Neuron (in vitro differentiated cells): Measurements from ENCODE around the gene CALR.
"Not testable (repeated sequence)": the region's sequence is repeated elsewhere in the genome, so short reads cannot be mapped to it uniquely, and the experiment has no call there.

Source experiments
- H2AFZ ChIP-seq: one replicate; pipeline ENCODE4 v1.6.1; 2013; ENCODE audit warnings: low read depth, mild to moderate bottlenecking, inconsistent platforms, low read length, moderate library complexity
- H3K27me3 ChIP-seq: one replicate; pipeline ENCODE4 v1.6.1; 2013; ENCODE audit warnings: low read length; ENCODE audit not compliant: insufficient read depth
- H3K36me3 ChIP-seq: one replicate; pipeline ENCODE4 v1.6.1; 2013; ENCODE audit warnings: low read length; ENCODE audit not compliant: insufficient read depth
- H3K4me1 ChIP-seq: one replicate; pipeline ENCODE4 v1.6.1; 2013; ENCODE audit warnings: low read length; ENCODE audit not compliant: insufficient read depth
- H3K4me3 ChIP-seq: 2 replicates; pipeline ENCODE4 v1.5.1; 2013; ENCODE audit warnings: mild to moderate bottlenecking, low read length, moderate library complexity
- H3K9me3 ChIP-seq: one replicate; pipeline ENCODE4 v1.6.1; 2013; ENCODE audit warnings: low read length

The CALR gene

DNA sequence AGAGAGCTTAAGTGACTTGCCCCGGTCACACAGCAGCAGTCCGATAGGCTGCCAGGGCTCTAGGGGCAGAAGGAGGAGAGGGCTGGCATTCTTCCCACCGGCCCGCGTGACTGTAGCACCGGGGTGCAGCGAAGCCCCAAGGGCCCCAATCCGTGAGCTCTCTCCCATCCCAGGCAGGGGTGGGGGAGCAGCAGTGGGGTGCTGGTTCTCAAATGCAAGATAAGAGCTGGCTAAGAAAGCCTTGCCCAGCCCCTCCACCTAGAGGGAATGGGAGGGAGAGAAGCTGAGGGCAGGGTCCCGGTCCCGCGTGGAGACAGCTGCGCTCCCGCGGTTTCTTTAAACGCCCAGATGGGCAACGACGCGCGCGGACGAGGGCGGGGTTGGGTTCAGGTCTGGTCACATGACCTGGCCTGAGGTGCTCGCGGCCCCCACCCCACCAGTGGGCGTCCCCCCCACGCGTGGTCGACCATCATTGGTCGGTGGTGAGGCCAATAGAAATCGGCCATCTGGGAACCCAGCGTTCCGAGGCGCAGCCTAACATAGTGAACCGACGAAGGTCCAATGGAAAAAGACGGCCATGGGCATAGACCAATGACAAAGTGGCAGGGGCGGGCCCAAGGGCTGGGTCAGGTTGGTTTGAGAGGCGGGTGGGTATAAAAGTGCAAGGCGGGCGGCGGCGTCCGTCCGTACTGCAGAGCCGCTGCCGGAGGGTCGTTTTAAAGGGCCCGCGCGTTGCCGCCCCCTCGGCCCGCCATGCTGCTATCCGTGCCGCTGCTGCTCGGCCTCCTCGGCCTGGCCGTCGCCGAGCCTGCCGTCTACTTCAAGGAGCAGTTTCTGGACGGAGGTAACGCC, at the start of gene CALR:
CALR (plus strand) TSS at position 683 of the 852 bp plus-strand sequence; CDS start at position 754, 71 bp downstream.
- Histone ChIP-seq H3K4me3 (peak within 1 kb of the TSS; percentile 83), H3K27me3 (no peaks in the 10 kb centered on the region), H3K36me3 (peaks cover 28% of the 10 kb centered on the region), H3K4me1 (peaks cover 24% of the 10 kb centered on the region), H3K9me3 (no peaks in the 10 kb centered on the region), H2AFZ (peak within 1 kb of the TSS; percentile 50)

GRCh38 chr19:12890299-12890786, 48.1 kb upstream of the CALR start:
- Histone ChIP-seq H3K36me3 (peaks cover 14% of the 10 kb centered on the region), H3K27me3 (peaks cover 28% of the 10 kb centered on the region), H3K4me3 (peak overlapping the region; percentile 45), H2AFZ (peak overlapping the region; percentile 17)
- H3K9me3 ChIP-seq, H3K4me1 ChIP-seq: not testable (repeated sequence)

- H3K36me3 ChIP-seq: peaks cover 16% of the 10 kb centered on the region
- H3K9me3 ChIP-seq: no peaks in the 10 kb centered on the region
- H3K27me3 ChIP-seq: peaks cover 23% of the 10 kb centered on the region
- H2AFZ ChIP-seq: peak within 1 kb of the TSS; percentile 43
- H3K4me3 ChIP-seq: peak within 1 kb of the TSS; percentile 64
- H3K4me1 ChIP-seq: peaks cover 8% of the 10 kb centered on the region
Observed at GRCh38 chr19:12890787-12891552, 47.4 kb upstream of the CALR start, which contains the start of gene GCDH. Gene GCDH, plus strand, starts transcription at chr19:12891160. Its CDS starts 145 bp downstream, at chr19:12891305.

GRCh38 chr19:12891553-12892021, 46.8 kb upstream of the CALR start:
- peaks cover 17% of the 10 kb centered on the region for H3K27me3 ChIP-seq
- no peaks in the 10 kb centered on the region for H3K9me3 ChIP-seq
- peak overlapping the region; percentile 43 for H2AFZ ChIP-seq
- H3K36me3 ChIP-seq: peaks cover 22% of the 10 kb centered on the region
- peak overlapping the region; percentile 64 for H3K4me3 ChIP-seq
- peaks cover 8% of the 10 kb centered on the region for H3K4me1 ChIP-seq

- peaks cover 36% of the 10 kb centered on the region for H3K36me3 ChIP-seq
- no peaks in the 10 kb centered on the region for H3K9me3 ChIP-seq
- peaks cover 8% of the 10 kb centered on the region for H3K4me1 ChIP-seq
- no peak overlapping the region for H2AFZ ChIP-seq
- no peak overlapping the region for H3K4me3 ChIP-seq
- peaks cover 2% of the 10 kb centered on the region for H3K27me3 ChIP-seq
Observed at GRCh38 chr19:12893582-12893981, 44.8 kb upstream of the CALR start.

DNA sequence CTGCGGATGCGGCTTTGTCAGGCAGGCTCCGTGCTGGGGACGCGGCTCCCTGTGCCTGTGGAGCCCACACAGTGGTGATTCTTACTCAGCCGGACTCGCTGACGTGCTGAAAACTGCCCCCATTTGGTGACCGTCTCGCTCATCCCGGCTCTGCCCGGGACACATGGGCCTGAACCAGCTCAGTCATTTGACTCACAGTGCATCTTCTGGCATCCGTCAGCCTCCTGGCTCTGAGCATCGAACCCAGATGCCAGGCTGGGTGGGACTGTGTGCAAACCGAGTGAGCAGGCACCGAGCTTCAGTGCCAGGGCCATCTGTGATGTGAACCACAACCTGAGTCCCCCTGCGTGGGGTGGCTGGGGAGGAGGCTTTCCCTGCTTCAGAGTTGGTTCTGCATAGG, 41.9 kb upstream of the CALR start:
- H2AFZ ChIP-seq: no peak overlapping the region
- H3K4me1 ChIP-seq: peaks cover 6% of the 10 kb centered on the region
- no peak overlapping the region for H3K4me3 ChIP-seq
- H3K9me3 ChIP-seq: no peaks in the 10 kb centered on the region
- no peaks in the 10 kb centered on the region for H3K27me3 ChIP-seq
- peaks cover 42% of the 10 kb centered on the region for H3K36me3 ChIP-seq

DNA sequence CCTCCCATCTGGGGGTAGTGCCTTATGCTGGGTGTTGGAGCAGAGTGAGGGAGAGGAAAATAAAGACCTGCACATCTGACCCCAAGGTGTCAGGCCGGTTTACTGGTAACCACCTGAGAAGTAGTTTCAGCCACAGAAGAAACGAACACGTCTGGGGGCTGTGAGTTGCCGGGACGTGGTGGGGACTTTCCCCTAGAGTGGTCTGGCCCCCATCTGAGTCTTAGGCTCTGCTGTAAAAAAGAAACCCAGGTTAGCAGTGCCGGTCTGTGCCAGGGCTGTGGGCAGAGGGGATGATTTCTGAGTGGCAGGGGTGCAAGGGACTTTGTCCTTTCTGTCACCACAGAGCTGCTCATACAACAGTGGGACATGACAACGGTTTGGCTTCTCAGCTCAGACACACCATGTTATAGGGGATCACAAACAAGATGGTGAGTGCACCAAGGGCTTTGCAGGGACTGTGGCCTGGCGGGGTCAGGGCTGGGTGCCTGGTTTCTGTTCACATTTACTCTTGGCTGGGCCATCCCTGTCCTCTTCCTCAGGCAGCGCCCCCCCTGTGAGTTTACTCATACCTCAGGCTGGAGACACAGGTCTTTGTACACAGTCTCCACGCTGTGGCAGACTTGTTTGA, 38.4 kb upstream of the CALR start:
- no peaks in the 10 kb centered on the region for H3K27me3 ChIP-seq
- H3K4me3 ChIP-seq: no peak overlapping the region
- no peaks in the 10 kb centered on the region for H3K4me1 ChIP-seq
- no peaks in the 10 kb centered on the region for H3K9me3 ChIP-seq
- H2AFZ ChIP-seq: no peak overlapping the region
- H3K36me3 ChIP-seq: peaks cover 29% of the 10 kb centered on the region

GRCh38 chr19:12907166-12907565, 31.2 kb upstream of the CALR start:
- Histone ChIP-seq H3K4me3 (no peak overlapping the region), H3K27me3 (no peaks in the 10 kb centered on the region), H3K4me1 (peaks cover 9% of the 10 kb centered on the region), H3K9me3 (no peaks in the 10 kb centered on the region), H3K36me3 (no peaks in the 10 kb centered on the region), H2AFZ (no peak overlapping the region)

- Histone ChIP-seq H3K4me1 (peaks cover 26% of the 10 kb centered on the region), H3K4me3 (no peak overlapping the region), H3K36me3 (peaks cover 3% of the 10 kb centered on the region), H2AFZ (no peak overlapping the region), H3K27me3 (no peaks in the 10 kb centered on the region), H3K9me3 (no peaks in the 10 kb centered on the region)
Observed at GRCh38 chr19:12912571-12912970, 25.8 kb upstream of the CALR start.

- no peaks in the 10 kb centered on the region for H3K9me3 ChIP-seq
- H2AFZ ChIP-seq: no peak overlapping the region
- peaks cover 3% of the 10 kb centered on the region for H3K36me3 ChIP-seq
- H3K4me1 ChIP-seq: peaks cover 26% of the 10 kb centered on the region
- no peak overlapping the region for H3K4me3 ChIP-seq
- no peaks in the 10 kb centered on the region for H3K27me3 ChIP-seq
Observed at GRCh38 chr19:12913011-12913561, 25.3 kb upstream of the CALR start.

- H3K36me3 ChIP-seq: peaks cover 3% of the 10 kb centered on the region
- no peak overlapping the region for H3K4me3 ChIP-seq
Observed at GRCh38 chr19:12913851-12914690, 24.3 kb upstream of the CALR start.

GRCh38 chr19:12915860-12916259, 22.5 kb upstream of the CALR start:
- H3K27me3 ChIP-seq, H3K36me3 ChIP-seq, H2AFZ ChIP-seq, H3K9me3 ChIP-seq, H3K4me3 ChIP-seq: not testable (repeated sequence)
- H3K4me1 ChIP-seq: peaks cover 18% of the 10 kb centered on the region

More at GRCh38 chr19:12913851-12914690, 24.3 kb upstream of the CALR start:
- Histone ChIP-seq H3K4me1 (peaks cover 20% of the 10 kb centered on the region), H2AFZ (no peak overlapping the region), H3K9me3 (no peaks in the 10 kb centered on the region), H3K27me3 (no peaks in the 10 kb centered on the region)
